ENCODE measurements around the gene NLRC5. TPM values are rescaled to one million over a fixed set of nuclear protein-coding genes. Genes with fewer than 3 reads are reported as not detected.

The NLRC5 gene
- total RNA-seq, 2 donors from 2014 or later: 78.1 to 79.7 TPM

DNA sequence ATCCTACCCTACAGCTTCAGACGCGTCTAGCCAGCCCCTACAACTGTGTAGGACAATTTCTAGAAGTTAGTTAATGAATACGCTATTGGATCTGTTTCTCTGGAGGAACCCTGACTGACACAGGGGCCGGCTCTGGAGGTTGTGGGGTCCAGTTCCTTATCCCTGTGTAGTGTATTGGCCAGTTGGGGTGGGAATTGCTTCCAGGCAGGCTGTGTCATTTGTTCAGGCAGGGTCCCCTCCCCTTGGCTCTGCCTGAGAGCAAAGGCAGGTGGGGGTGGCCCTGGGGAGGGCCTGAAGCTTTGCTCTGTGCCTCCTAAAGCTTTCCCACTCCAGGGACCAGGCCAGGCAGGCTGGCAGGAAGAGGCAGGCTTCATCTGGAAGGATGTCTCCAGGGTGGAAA is 39.3 kb upstream of the NLRC5 start:
- no peak for DNase-seq
- Histone ChIP-seq H3K27me3 (no peaks in the 10 kb centered on the region), H3K4me3 (no peak overlapping the region), H3K9me3 (no peaks in the 10 kb centered on the region), H3K4me1 (no peaks in the 10 kb centered on the region), H3K27ac (no peak overlapping the region), H3K36me3 (no peaks in the 10 kb centered on the region), H3K9ac (ENCODE audit: low read depth in 2 of 2, low read length in 2 of 2) (no peak overlapping the region)
- TF ChIP-seq CTCF (IDR thresholded peaks at IDR 0.05): no peak
- intact Hi-C loops (cut with DNase I): loop anchor here (2.0 kb wide), 1 partner anchor 83 kb away; no protein-coding TSS in a partner anchor

DNA sequence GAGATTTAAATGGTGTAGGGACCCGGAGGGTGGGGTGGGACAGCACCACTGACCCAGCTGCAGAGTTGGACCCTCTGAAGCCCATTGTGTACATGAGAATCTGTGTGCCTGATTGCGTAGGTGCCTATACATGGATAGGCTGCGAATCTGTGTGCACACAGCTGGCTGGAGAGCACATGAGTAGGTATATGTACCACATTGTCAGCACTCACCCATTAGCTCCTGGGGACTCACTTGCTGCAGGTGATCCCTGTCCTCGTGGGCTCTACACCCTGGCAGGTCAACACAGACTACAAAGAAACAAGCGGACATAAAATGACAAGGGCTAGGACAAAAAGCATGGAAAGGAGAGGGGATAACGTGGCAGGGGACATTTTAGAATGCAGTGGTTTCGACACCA is 38.9 kb upstream of the NLRC5 start:
- Histone ChIP-seq H3K4me1 (no peaks in the 10 kb centered on the region), H3K9me3 (no peaks in the 10 kb centered on the region), H3K27me3 (no peaks in the 10 kb centered on the region), H3K27ac (no peak overlapping the region), H3K36me3 (no peaks in the 10 kb centered on the region), H3K4me3 (no peak overlapping the region), H3K9ac (ENCODE audit: low read depth in 2 of 2, low read length in 2 of 2) (peak overlapping the region in 1 of 2 donors; percentile 24)
- DNase-seq: no peak
- intact Hi-C loops (cut with DNase I): loop anchor here (2.0 kb wide), 1 partner anchor 84 kb away; no protein-coding TSS in a partner anchor
- TF ChIP-seq CTCF (IDR thresholded peaks at IDR 0.05): no peak

DNA sequence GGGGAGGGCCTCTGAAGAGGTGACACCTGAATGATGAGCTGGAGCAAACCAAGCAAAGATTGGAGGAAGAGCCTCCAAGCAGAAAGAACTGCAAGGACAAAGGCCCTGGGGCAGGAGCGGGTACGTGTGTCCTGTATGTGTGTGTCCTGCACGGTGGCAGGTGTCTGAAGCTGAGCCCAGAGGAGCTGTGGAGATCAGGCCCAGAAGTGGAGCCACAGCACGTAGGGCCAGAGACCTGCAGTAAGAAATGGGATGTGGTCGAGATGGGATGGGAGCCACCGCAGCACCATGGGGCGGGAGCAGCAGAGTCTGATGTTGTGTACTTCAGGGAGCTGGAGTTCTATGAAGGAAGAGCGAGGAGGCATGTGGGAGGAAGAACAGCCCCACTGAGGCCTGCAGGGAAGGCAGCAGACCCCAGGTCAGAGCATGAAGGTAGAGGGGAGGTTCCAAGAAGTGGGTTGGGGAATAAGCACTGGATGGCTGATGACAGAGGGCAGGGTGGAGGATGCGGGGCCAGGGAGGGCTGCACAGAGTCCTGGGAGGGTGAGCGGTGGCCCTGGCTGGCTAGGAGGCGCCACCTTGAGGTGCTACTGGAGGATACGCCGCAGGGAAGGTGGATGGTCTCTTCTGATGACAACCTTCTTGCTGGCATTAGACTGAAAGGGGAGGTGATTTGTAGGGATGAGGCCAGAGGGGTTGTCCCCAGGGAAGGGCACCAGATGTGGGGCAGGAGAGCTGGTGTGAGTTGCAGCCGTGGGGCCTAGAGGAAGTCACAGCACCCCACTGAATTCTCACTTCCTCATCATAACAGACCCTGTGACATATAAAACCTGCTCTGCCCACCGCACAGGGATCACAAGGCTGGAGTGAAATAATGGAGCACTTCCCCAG is 38.2 kb upstream of the NLRC5 start:
- intact Hi-C loops (cut with DNase I): loop anchor here (2.0 kb wide), 1 partner anchor 84 kb away; no protein-coding TSS in a partner anchor
- Histone ChIP-seq H3K9ac (ENCODE audit: low read depth in 2 of 2, low read length in 2 of 2) (peak overlapping the region in 1 of 2 donors; percentile 24), H3K27ac (no peak overlapping the region), H3K27me3 (no peaks in the 10 kb centered on the region), H3K36me3 (no peaks in the 10 kb centered on the region), H3K4me1 (no peaks in the 10 kb centered on the region), H3K4me3 (no peak overlapping the region), H3K9me3 (no peaks in the 10 kb centered on the region)
- TF ChIP-seq CTCF (IDR thresholded peaks at IDR 0.05): peak; percentile 57
- peak; percentile 37 for DNase-seq

DNA sequence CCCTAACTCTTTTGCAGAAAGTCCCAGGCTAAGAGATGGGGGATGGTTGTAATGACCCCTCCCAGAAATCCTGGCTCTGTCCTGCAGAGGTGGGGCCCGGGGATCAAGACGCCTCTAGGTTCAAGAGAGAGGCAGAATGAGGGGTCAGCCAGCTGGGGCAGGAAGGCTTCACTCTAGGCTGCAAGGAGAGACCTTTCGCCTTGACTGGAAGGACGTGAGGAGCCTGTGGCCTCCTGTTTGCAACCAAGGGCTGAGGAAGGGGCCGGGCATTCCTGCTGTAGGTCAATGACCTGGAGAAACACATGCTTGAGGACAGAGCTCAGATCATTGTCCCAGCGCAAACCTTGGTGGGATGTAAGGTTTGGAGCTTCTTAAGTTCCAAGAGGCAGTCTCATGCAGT is 36.4 kb upstream of the NLRC5 start:
- Histone ChIP-seq H3K9me3 (no peaks in the 10 kb centered on the region), H3K4me1 (no peaks in the 10 kb centered on the region), H3K36me3 (no peaks in the 10 kb centered on the region), H3K27ac (no peak overlapping the region), H3K9ac (ENCODE audit: low read depth in 2 of 2, low read length in 2 of 2) (no peak overlapping the region), H3K27me3 (no peaks in the 10 kb centered on the region), H3K4me3 (no peak overlapping the region)
- intact Hi-C loops (cut with DNase I): no loop called here
- no peak for TF ChIP-seq CTCF (IDR thresholded peaks at IDR 0.05)
- DNase-seq: no peak

- Histone ChIP-seq H3K4me1 (no peaks in the 10 kb centered on the region), H3K9ac (ENCODE audit: low read depth in 2 of 2, low read length in 2 of 2) (no peak overlapping the region), H3K27me3 (no peaks in the 10 kb centered on the region), H3K9me3 (no peaks in the 10 kb centered on the region), H3K36me3 (no peaks in the 10 kb centered on the region), H3K4me3 (no peak overlapping the region), H3K27ac (no peak overlapping the region)
- intact Hi-C loops (cut with DNase I): no loop called here
- TF ChIP-seq CTCF (IDR thresholded peaks at IDR 0.05): no peak
- no peak for DNase-seq
These were observed 33.3 kb upstream of the NLRC5 start for GRCh38 chr16:56956076-56956475.
